ENCODE results near the gene ADCY3.

ADCY3 gene

DNA sequence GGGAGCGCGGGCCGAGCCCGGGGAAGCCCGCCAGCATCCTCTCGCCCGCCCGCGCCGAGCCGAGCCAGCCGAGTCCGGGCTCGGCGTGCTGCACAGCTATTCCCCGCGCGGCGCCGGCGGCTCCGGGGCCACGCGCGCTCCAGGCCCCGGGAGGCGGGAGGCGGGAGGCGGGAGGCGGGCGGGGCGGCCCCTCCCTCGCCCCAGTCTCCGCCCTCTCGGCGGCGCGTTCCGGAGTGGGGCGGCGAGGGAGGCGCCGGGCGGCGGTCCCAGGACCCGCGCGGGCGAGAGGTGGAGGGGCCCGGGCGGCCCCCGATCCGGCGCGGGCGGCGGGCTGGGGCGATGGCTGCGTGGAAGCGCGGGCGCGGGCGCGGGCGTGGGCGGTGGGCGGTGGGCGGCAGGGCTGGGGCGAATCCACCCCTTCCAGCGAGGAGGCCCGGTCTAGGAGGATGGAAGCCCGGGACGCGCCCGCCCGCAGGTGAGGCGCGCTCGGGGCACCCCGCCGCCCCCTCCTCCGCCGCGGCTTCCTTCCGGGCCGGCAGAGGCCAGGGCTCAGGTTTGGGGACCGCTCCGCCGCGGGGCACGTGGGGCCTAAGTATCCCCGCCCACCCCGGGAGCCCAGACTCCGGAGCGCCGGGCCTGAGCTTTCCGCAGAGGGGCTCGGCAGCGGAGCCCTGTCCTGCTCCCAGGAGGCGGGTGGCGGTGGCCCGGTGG, at the start of gene ADCY3:
Gene ADCY3 (minus strand): TSS at position 140 of the 711 bp plus-strand sequence. CDS start 1,250 bp downstream, outside the sequence.
- peak; percentile 62 to 68 for ATAC-seq

DNA sequence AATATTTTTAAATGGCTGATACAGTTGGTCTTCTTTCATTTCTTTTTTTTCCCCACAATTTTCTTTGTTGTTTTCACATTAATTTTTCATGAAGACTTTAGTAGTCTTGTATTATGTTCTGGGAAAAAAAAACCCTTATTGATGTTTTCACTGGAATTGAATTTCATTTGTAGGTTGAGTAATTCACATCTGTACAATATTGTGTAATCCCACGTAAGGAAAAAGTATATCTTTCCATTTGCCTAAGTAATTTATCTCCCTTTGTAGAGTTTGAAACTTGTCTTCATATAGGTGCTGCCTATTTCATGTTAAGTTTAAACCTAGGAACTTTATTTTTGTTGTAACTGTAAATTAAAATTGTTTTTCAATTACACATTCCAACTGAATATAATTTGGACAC, 49.7 kb upstream of the ADCY3 start:
- ATAC-seq, result no peak

DNA sequence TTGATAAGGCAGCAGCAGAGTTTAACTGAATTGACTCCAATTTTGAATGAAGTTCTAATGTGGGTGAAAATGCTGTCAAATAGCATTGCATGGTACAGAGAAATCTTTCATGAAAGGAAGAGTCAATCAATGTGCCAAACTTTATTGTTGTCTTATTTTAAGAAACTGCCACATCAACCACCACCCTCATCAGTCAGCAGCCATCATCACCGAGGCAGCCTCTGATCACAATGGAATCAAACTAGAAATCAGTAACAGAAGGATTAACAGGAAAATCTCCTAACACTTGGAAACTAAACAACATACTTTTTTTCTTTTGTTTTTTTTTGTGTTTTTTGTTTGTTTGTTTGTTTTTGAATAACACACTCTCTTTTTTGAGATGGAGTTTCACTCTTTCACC, 41.9 kb upstream of the ADCY3 start:
- no peak for ATAC-seq

- ATAC-seq, result no peak
These were observed 39.7 kb upstream of the ADCY3 start for GRCh38 chr2:24959761-24960160.

DNA sequence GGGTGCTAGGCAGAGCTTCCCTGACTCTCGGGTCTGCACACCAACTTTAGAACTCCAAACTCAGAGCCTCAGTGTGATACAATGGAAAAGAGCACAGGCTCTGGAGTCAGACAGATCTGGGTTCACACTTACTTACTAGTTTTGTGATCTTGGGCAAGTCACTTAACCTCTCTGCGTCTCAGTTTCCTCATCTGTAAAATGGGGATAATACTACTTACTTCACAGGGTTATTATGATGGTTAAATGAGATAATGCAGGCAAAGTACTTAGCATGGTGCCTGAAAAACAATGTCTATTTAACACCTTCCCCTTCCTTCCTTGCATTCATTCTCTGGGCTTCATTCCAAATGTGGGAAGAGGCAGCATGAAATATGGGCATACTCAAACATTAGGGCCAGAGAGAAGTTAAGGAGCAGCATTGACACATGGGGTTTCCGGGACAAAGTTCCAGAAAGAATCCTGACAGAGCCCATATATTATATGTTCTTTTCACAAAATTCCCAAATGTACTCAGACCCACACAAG, 38.4 kb upstream of the ADCY3 start:
- ATAC-seq, result no peak

GRCh38 chr2:24957976-24958375, 37.9 kb upstream of the ADCY3 start:
- no peak for ATAC-seq

DNA sequence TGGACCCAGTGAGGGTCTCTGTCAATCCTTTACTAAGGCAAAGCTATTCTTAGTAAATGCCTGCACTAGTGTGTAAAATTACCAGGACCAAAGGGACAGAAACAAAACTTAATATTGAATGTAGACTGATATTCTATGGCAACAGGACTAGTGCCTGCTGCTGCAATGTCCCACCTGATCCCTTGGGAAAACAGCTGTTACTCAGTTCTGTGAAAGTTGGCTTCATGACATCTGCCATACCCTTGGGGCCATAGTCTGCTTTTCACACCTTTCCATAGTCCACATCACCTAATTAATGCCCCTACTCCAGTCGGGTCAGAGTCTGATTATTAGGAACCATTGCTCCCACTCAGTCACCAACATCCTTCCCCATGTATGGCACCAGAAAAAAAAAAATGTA, 37.2 kb upstream of the ADCY3 start:
- no peak for ATAC-seq

GRCh38 chr2:24955921-24956320, 35.9 kb upstream of the ADCY3 start:
- ATAC-seq, result no peak

GRCh38 chr2:24955232-24955631, 35.2 kb upstream of the ADCY3 start:
- ATAC-seq, result no peak

DNA sequence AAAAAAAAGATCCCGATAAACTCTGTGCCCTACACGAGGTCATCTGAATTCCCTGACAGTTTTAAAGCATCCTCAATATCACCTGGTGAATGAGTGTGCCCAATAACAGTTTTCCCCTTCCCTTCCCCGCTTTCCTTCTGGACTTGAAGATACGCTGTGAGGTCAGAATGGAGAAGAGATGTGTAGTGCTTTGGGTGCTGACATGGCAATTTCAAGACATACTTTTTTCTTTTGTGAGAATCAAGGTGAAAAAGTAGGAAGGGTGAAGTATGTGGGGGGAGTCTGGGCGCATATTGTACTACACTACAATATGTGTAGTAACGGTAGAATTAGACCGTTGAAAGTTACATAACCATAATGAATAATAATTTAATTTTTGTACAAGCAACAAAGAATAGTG, 30.1 kb upstream of the ADCY3 start:
- ATAC-seq, result no peak

DNA sequence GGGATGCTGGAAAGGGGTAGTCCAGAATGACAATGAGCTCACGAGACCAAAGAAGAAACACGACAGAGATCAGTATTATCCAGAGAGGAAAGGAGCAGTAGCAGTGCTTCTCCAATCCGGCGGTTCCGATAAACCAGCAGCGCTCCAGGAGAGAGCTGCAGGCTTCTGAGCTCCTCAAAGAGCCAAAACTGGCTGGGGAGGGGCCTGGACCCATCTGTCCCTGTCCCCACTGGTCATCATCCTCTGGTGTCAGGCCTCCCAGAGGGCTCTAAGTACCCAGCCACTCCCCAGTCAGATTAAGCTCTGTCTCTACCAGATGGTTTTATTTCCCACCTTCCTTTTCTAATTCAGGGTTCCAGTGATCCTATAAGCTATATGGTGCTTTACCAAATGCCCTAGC, 28.5 kb upstream of the ADCY3 start:
- no peak for ATAC-seq

- no peak for ATAC-seq
These were observed 27.6 kb upstream of the ADCY3 start for GRCh38 chr2:24947561-24948157.

DNA sequence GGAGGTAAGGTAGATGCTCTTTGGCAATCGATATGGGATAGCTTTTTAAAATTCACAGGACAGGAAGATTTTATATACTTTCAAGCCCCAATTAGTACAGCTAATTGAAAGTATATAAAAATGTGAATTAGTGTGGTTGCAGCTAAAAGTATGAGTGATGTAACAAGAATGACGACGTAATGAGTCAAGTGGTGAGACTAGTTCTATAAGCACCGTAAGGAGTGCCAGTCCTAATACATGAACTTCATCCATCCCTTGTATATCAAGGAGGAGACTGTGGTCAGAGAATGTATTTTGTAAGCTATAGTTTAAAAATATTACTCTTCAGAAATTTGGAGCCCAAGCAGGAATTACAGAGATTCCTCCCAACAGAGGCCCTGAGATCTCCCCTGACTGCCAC, 25.9 kb upstream of the ADCY3 start:
- ATAC-seq, result no peak

DNA sequence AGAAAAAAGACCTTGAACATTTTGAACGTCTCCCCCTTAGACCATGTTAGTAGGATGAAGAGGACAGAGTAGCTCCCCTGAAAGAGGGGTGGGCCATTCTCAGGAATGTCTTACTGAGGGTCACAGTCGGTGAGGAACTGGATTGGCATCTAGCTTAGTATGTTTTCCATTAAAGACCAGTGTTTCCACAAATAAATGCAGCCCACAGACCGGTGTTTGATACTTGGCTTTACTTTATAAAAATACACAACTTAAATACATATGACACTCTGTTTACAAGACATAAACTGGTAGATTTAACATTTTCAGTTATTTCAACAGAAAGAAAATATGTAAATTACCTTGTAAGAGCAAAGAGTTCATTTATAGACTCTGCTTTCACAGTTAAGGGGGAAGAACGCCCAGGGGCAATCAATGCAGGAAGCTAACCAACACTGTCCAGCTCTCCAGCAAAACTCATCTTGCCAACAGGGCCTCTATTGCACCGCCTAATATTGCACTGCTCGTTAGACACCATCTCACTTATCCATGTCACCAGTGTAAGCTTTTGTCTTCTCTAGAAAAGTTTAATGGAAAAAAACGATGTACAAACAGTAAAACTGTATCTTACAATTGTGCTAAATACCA, 23.5 kb upstream of the ADCY3 start:
- ATAC-seq, result no peak

DNA sequence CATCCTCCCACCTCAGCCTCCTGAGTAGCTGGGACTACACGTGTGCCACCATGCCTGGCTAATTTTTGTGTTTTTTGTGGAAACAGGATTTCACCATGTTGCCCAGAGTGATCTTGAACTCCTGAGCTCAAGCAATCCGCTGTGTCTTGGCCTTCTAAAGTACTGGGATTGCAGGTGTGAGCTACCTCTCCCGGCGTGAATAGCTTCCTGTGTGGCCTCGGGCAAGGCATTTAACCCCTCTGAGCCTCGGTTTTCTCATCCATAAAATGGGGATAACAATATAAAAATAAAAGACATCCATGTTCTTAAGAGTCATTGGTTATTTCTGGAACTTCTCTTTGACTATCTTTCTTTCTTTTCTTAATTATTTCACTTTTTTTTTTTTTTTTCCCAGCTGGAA, 19.3 kb upstream of the ADCY3 start:
- ATAC-seq, result no peak

GRCh38 chr2:24937236-24937635, 17.2 kb upstream of the ADCY3 start:
- ATAC-seq, result no peak

DNA sequence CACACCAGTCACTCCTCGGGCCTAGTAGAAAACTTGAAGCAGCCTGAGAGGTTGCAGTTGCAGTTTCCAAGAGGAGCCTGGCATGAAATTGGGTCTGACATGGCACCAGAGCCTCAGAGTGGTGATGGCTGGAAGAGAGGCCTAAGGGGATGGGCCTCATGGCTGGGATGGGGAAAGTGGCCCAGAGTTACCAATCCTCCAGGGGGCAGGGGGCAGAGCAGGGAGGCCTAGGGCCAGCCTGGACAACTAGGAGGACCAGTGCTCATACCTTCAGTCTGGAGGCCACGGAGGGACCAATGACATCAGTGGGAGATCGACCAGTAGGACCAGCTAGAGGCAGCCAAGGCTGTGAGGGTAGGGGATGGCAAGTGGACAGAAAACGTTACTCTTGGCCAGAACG, 15.1 kb upstream of the ADCY3 start:
- ATAC-seq, result no peak

DNA sequence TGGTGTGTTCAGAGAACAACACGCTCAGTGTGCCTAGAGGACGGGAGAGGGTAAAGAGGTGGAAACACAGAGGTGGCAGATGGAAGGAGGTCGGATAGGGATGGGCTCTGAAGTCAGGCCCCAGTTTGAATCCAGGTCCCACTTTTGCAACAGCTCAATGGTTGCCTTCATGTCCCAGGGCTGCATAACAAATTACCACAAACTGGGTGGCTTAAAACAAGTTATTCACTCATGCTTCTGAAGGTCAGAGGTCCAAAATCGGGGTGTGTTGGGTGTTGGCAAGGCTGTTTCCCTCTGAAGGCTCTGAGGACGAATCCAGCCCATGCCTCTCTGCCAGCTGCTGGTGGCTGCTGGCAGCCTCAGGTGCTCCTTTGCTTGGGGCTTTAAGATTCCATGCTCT, 12.7 kb upstream of the ADCY3 start:
- no peak for ATAC-seq

DNA sequence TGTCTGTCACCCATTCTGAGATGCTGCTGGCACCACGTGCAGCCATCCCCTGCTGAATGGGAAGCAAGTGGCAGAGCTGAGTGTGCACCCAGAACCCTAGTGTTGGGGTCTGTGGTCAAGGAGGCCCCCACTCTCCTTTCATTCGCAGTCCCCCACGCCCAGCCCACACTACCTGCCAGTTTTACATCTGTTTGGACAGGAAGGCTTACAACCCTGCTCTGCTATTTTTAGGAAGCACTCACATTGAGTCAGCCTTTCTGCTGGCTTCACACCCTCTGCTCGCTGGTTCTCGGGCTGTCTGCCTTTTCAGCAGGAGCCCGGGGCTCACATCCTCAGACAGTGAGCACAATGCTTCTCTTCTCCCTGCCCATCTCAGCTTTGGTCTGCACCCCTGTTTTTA, 10.7 kb upstream of the ADCY3 start:
- ATAC-seq, result no peak

- ATAC-seq, result no peak
These were observed 9.2 kb upstream of the ADCY3 start for GRCh38 chr2:24929230-24929629.

- ATAC-seq, result no peak
These were observed 8.0 kb upstream of the ADCY3 start for GRCh38 chr2:24928036-24928435.

- ATAC-seq, result peak; percentile 64 to 81
These were observed 6.7 kb upstream of the ADCY3 start for GRCh38 chr2:24926602-24927252.

DNA sequence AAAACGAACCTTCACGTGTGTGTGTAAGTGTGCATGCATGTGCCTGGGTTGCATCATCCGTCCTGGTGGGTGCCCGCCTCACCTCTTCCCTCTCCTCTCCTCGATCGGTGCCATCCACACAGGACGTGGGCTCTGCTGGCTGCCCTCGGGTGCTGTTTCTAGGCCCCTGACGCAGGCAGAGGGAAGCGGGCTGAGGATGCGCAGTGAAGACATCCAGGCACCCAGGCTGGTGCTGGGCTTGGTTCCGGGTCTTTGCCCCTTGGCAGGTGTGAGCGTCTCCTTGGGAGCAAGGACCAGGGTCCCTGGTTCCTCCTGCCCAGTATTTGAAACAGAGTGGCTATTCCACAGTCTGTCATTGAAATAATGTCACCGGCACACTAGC, 6.2 kb upstream of the ADCY3 start:
- no peak for ATAC-seq

DNA sequence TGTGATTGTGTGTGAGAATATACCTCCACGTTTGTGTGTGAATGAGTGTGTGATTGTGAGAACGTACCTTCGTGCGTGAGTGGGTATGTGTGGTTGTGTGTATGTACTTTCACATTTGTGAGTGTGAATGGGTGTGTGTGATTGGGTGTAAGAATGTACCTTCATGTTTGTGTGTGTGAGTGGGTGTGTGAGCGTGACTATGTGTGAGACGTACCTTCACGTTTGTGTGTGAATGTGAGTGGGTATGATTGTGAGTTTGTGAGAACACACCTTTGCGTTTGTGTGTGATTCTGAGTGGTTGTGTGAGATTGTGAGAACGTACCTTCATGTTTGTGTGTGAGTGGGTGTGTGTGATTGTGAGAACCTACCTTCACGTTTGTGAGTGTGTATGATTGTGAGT, 5.8 kb upstream of the ADCY3 start:
- no peak for ATAC-seq
